ENCODE data around the gene DDX27. TPM values are rescaled to one million over a fixed set of nuclear protein-coding genes. Genes with fewer than 3 reads are reported as not detected.
A peak's percentile ranks its signal among the peaks of the same experiment; 100 is the strongest.

The DDX27 gene
- total RNA-seq, 1 experiment from 2014 or later: 87.3 TPM

DNA sequence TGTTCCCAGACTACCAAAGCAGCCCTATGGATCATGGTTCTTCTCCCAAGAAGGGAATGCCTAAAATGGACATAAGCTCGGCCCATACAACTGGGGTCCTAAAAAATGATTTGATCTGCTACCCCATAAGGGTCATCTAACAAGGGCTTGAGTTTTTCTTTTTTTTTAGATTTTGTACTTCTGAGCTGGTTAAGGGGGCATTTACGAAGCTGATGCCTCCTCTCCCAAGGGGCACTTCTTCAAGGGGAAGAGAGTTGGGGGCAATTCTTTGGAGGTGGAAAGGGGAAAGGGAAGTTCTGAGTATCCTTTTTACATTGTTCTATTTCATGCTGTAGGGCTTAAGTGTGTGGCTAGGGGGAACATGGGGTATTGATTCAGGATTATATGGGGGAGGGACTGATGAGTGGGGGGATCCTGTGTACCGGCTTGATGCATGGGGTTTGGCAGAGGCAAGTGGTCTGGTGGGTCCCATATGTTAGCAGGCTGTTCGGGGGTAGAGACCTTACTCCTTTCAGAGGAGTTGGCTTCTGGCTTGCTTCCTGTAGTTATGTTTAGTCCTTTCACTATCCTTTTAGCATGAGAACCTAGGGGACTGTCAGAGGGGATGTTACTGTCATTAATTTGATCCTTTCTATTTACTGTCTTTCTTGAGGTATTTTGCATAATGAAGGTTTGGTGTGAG, 66.7 kb downstream of the DDX27 start:
- no peak for DNase-seq
- CTCF ChIA-PET: no interaction called here
- intact Hi-C loops (cut with micrococcal nuclease; ENCODE audit: unreplicated experiment): no loop called here
- Mint-ChIP-seq H3K27me3 (ENCODE audit: unreplicated experiment) (peaks cover 29% of the 10 kb centered on the region), H3K4me3 (ENCODE audit: low read depth, unreplicated experiment) (peak overlapping the region; percentile 38), H3K9me3 (ENCODE audit: low read depth, unreplicated experiment) (peaks cover 39% of the 10 kb centered on the region), H3K36me3 (ENCODE audit: insufficient read depth, unreplicated experiment) (peaks cover 100% of the 10 kb centered on the region), H3K4me1 (ENCODE audit: low read depth, unreplicated experiment) (peaks cover 99% of the 10 kb centered on the region), H3K27ac (ENCODE audit: unreplicated experiment) (peak overlapping the region; percentile 95)
- TF ChIP-seq, protein P1, sequence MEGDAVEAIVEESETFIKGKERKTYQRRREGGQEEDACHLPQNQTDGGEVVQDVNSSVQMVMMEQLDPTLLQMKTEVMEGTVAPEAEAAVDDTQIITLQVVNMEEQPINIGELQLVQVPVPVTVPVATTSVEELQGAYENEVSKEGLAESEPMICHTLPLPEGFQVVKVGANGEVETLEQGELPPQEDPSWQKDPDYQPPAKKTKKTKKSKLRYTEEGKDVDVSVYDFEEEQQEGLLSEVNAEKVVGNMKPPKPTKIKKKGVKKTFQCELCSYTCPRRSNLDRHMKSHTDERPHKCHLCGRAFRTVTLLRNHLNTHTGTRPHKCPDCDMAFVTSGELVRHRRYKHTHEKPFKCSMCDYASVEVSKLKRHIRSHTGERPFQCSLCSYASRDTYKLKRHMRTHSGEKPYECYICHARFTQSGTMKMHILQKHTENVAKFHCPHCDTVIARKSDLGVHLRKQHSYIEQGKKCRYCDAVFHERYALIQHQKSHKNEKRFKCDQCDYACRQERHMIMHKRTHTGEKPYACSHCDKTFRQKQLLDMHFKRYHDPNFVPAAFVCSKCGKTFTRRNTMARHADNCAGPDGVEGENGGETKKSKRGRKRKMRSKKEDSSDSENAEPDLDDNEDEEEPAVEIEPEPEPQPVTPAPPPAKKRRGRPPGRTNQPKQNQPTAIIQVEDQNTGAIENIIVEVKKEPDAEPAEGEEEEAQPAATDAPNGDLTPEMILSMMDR (IDR thresholded peaks at IDR 0.05; ENCODE audit: unreplicated experiment): no peak
- BruUV-seq (replicated peaks): no TSS peak

DNA sequence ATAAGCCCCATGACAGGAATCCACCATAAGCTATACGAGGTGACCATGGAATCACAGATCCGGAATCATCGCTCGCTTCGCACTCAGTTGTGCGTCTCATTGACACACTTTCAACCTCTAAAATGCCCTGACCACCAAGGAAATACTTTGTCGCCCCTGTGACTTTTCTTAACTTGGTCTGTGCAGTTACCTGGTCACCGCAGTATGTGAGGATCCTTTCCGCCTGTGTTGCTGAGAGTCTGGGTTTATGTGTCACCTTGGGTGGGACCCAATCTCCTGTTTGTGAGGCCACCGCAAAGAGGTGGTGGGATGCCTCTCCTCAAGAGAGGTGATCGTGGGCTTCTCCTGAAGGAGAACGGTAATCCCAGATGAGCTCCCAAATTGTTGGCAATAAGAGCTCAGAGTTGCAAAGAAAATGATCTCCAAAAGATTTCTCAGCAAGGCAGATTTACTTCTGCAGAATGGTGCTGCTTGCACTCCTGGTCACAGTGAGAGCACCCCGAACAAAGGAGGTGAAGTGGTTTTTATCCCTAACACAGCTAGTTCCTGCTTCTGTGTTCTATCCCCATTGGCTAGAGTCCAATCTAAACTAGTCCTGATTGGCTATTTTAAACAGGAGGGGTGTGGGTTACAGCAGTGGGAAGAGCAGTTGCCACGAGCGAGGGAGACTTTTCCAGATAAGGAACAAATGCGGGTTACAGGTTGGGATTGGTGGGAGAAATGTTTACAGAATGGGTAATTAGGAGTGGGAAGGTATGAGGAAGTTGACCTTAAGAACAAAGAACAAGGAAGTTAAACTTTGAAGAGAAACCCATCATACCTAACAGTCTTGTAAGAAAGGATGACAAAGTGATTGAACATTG, 67.7 kb downstream of the DDX27 start:
- TF ChIP-seq, protein P1 (IDR thresholded peaks at IDR 0.05; ENCODE audit: unreplicated experiment): no peak
- Mint-ChIP-seq H3K9me3 (ENCODE audit: low read depth, unreplicated experiment) (peaks cover 36% of the 10 kb centered on the region), H3K4me1 (ENCODE audit: low read depth, unreplicated experiment) (peaks cover 95% of the 10 kb centered on the region), H3K27me3 (ENCODE audit: unreplicated experiment) (peaks cover 29% of the 10 kb centered on the region), H3K4me3 (ENCODE audit: low read depth, unreplicated experiment) (peak overlapping the region; percentile 38), H3K36me3 (ENCODE audit: insufficient read depth, unreplicated experiment) (peaks cover 100% of the 10 kb centered on the region), H3K27ac (ENCODE audit: unreplicated experiment) (peak overlapping the region; percentile 95)
- CTCF ChIA-PET: interaction anchor here (0.7 to 1.2 kb wide), 2 partner anchors 11 to 197 kb away, joined by 3 to 6 read pairs; no protein-coding TSS in a partner anchor
- intact Hi-C loops (cut with micrococcal nuclease; ENCODE audit: unreplicated experiment): loop anchor here (1.0 kb wide), 1 partner anchor 9 kb away; the partner anchor contains the start of gene ZNFX1
- peak; percentile 62 for DNase-seq
- BruUV-seq (replicated peaks): TSS peak; percentile 85

DNA sequence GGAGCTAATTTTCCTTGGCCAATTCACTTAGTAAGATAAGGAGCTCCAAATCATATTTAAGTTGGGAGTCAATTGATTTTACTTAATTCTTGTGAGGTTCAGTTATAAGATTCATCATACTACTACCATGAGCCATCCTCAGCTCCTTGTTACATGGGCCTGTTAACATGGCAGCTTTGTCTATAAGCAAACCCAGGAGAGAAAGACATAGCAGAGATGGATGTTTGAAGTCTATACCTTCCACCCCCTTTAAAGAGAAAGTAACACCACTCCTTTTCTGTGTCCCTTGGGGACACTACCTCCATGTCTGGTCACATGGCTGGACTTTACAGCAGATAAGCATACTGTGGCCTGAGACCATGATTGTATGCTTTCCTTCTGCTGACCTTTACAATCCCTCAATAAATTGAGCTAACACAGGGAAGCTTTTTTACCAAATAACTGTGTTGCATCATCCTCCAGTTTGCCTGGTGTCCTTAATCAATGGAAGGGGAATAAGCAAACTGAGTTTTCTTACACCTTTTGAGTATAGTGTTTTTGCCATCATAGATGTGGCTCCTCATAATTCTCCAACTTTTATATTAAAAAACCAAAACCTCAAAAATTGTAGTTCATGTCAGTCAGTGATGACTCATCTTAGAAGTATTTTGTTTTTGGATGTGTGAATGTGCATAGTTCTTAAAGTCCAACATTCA, 68.5 kb downstream of the DDX27 start:
- DNase-seq: no peak
- peaks cover 36% of the 10 kb centered on the region for H3K9me3 Mint-ChIP-seq (ENCODE audit: low read depth, unreplicated experiment)
- intact Hi-C loops (cut with micrococcal nuclease; ENCODE audit: unreplicated experiment): loop anchor here (1.0 kb wide), 1 partner anchor 9 kb away; the partner anchor contains the start of gene ZNFX1
- H3K27me3 Mint-ChIP-seq (ENCODE audit: unreplicated experiment): peaks cover 29% of the 10 kb centered on the region
- CTCF ChIA-PET: interaction anchor here (0.7 to 1.2 kb wide), 2 partner anchors 11 to 196 kb away, joined by 3 to 6 read pairs; no protein-coding TSS in a partner anchor
- H3K36me3 Mint-ChIP-seq (ENCODE audit: insufficient read depth, unreplicated experiment): peaks cover 100% of the 10 kb centered on the region
- H3K27ac Mint-ChIP-seq (ENCODE audit: unreplicated experiment): peak overlapping the region; percentile 95
- H3K4me1 Mint-ChIP-seq (ENCODE audit: low read depth, unreplicated experiment): peaks cover 88% of the 10 kb centered on the region
- TF ChIP-seq, protein P1 (IDR thresholded peaks at IDR 0.05; ENCODE audit: unreplicated experiment): no peak
- no TSS peak for BruUV-seq (replicated peaks)
- peak overlapping the region; percentile 38 for H3K4me3 Mint-ChIP-seq (ENCODE audit: low read depth, unreplicated experiment)

DNA sequence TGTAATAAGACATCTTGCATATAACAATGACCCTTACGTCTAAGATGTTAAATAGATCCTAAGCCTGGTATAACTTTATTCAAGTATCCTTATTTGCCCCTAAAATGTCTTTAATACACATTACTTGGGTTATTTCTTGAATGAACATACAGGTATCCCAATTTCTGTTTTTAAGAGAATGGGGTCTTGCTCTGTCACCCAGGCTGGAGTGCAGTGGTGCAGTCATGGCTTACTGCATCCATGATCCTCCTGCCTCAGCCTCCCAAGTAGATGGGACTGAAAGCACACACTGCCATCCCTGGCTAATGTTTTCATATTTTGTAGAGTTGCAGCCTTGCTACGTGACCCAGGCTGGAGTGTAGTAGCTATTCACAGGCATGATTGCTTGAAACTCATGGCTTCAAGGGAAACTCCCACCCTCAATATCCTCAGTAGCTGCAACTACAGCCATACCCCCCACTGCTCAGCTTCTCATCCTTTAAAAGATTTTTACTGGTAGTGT, 69.1 kb downstream of the DDX27 start:
- Mint-ChIP-seq H3K9me3 (ENCODE audit: low read depth, unreplicated experiment) (peaks cover 34% of the 10 kb centered on the region), H3K27me3 (ENCODE audit: unreplicated experiment) (peaks cover 24% of the 10 kb centered on the region), H3K4me1 (ENCODE audit: low read depth, unreplicated experiment) (peaks cover 82% of the 10 kb centered on the region), H3K27ac (ENCODE audit: unreplicated experiment) (peak overlapping the region; percentile 95), H3K4me3 (ENCODE audit: low read depth, unreplicated experiment) (peak overlapping the region; percentile 38), H3K36me3 (ENCODE audit: insufficient read depth, unreplicated experiment) (peaks cover 100% of the 10 kb centered on the region)
- DNase-seq: no peak
- TF ChIP-seq, protein P1 (IDR thresholded peaks at IDR 0.05; ENCODE audit: unreplicated experiment): no peak
- CTCF ChIA-PET: no interaction called here
- no TSS peak for BruUV-seq (replicated peaks)
- intact Hi-C loops (cut with micrococcal nuclease; ENCODE audit: unreplicated experiment): no loop called here

All from Calu3 (cell line).